Liver (tissue), 9 donors: ENCODE results near the gene NEK6. TPM values are rescaled to one million over a fixed set of nuclear protein-coding genes. Genes with fewer than 3 reads are reported as not detected.

Experiments used
- DNase-seq: peaks from one replicate; pipeline ENCODE4 v3.0.0-alpha.2; 2017; ENCODE audit warnings: low spot score
- H3K27ac ChIP-seq, 2 donors: one replicate each; pipeline ENCODE4 v1.7.0; 2013; ENCODE audit warnings: inconsistent platforms in 2 of 2, low read length in 2 of 2, control low read depth in 1 of 2, low read depth in 1 of 2, mild to moderate bottlenecking in 1 of 2
- H3K27me3 ChIP-seq, 4 donors: one replicate each; pipeline versions ENCODE4 v1.6.1 to v1.7.0; 2013; ENCODE audit warnings: low read length in 3 of 4, inconsistent platforms in 1 of 4, mild to moderate bottlenecking in 1 of 4, moderate library complexity in 1 of 4; ENCODE audit not compliant: control insufficient read depth in 4 of 4, insufficient read depth in 4 of 4
- H3K36me3 ChIP-seq, 4 donors: one replicate each; pipeline versions ENCODE4 v1.6.1 to v1.7.0; 2013; ENCODE audit warnings: low read length in 3 of 4, mild to moderate bottlenecking in 3 of 4, low read depth in 1 of 4, moderate library complexity in 1 of 4; ENCODE audit not compliant: control insufficient read depth in 4 of 4, insufficient read depth in 3 of 4
- H3K4me1 ChIP-seq, 4 donors: one replicate each; pipeline versions ENCODE4 v1.6.1 to v1.7.0; 2013; ENCODE audit warnings: low read length in 3 of 4, mild to moderate bottlenecking in 3 of 4, moderate library complexity in 1 of 4; ENCODE audit not compliant: control insufficient read depth in 4 of 4, insufficient read depth in 4 of 4
- H3K4me3 ChIP-seq, 3 donors: one replicate each; pipeline versions ENCODE4 v1.6.1 to v1.7.0; 2013; ENCODE audit warnings: low read length in 3 of 3, control low read depth in 1 of 3, low read depth in 1 of 3, mild to moderate bottlenecking in 1 of 3
- H3K9ac ChIP-seq, 2 donors: one replicate each; pipeline ENCODE4 v1.7.0; 2013; ENCODE audit warnings: low read length in 2 of 2, mild to moderate bottlenecking in 2 of 2, moderate library complexity in 2 of 2, control low read depth in 1 of 2, low read depth in 1 of 2
- H3K9me3 ChIP-seq, 4 donors: one replicate each; pipeline versions ENCODE4 v1.6.1 to v1.7.0; 2013; ENCODE audit warnings: low read length in 3 of 4; ENCODE audit not compliant: control insufficient read depth in 4 of 4
- ATF3 ChIP-seq: IDR thresholded peaks from 2 replicates; pipeline ENCODE4 v1.6.1; 2016; ENCODE audit warnings: antibody characterized with exemption
- CTCF ChIP-seq: fragments of 150-350 bp; IDR thresholded peaks from 2 replicates; pipeline ENCODE4 v1.5.1; 2017; ENCODE audit warnings: improper control_type of control experiment, low read depth, low read length; ENCODE audit not compliant: missing input control
- EGR1 ChIP-seq, 2 donors: IDR thresholded peaks; 2 replicates each; pipeline ENCODE4 v1.6.1; 2016 to 2018; ENCODE audit warnings: antibody characterized with exemption in 2 of 2, low read depth in 2 of 2
- FOXA1 ChIP-seq: IDR thresholded peaks from 2 replicates; pipeline ENCODE4 v1.6.1; 2016; ENCODE audit warnings: antibody characterized with exemption
- FOXA2 ChIP-seq: IDR thresholded peaks from 2 replicates; pipeline ENCODE4 v1.6.1; 2016; ENCODE audit warnings: antibody characterized with exemption
- GABPA ChIP-seq, 2 donors: IDR thresholded peaks in 1 of 2; conservative IDR thresholded peaks in 1 of 2; 2 replicates each; pipeline ENCODE4 v1.6.1; 2016; ENCODE audit warnings: antibody characterized with exemption in 2 of 2, mild to moderate bottlenecking in 1 of 2, moderate library complexity in 1 of 2
- HNF4A ChIP-seq, 2 donors: conservative IDR thresholded peaks; 2 replicates each; pipeline ENCODE4 v1.6.1; 2016; ENCODE audit warnings: antibody characterized with exemption in 2 of 2, mild to moderate bottlenecking in 2 of 2
- HNF4G ChIP-seq: IDR thresholded peaks from 2 replicates; pipeline ENCODE4 v1.6.1; 2016; ENCODE audit warnings: antibody characterized with exemption
- JUND ChIP-seq, 2 donors: IDR thresholded peaks; 2 replicates each; pipeline ENCODE4 v1.6.1; 2016; ENCODE audit warnings: antibody characterized with exemption in 2 of 2
- MAX ChIP-seq: IDR thresholded peaks from 2 replicates; pipeline ENCODE4 v1.6.1; 2016; ENCODE audit warnings: antibody characterized with exemption
- NR2F2 ChIP-seq: IDR thresholded peaks from 2 replicates; pipeline ENCODE4 v1.6.1; 2016; ENCODE audit warnings: antibody characterized with exemption
- RAD21 ChIP-seq, 2 donors: IDR thresholded peaks; 2 replicates each; pipeline ENCODE4 v1.6.1; 2016; ENCODE audit warnings: antibody characterized with exemption in 2 of 2, mild to moderate bottlenecking in 2 of 2
- REST ChIP-seq: IDR thresholded peaks from 2 replicates; pipeline ENCODE4 v1.6.1; 2016; ENCODE audit warnings: antibody characterized with exemption, mild to moderate bottlenecking
- RXRA ChIP-seq, 2 donors: IDR thresholded peaks; 2 replicates each; pipeline ENCODE4 v1.6.1; 2017 to 2018; ENCODE audit warnings: antibody characterized with exemption in 2 of 2, mild to moderate bottlenecking in 1 of 2
- SP1 ChIP-seq: IDR thresholded peaks from 2 replicates; pipeline ENCODE4 v1.6.1; 2018; ENCODE audit warnings: antibody characterized with exemption, mild to moderate bottlenecking
- TAF1 ChIP-seq: conservative IDR thresholded peaks from 2 replicates; pipeline ENCODE4 v1.6.1; 2016; ENCODE audit warnings: antibody characterized with exemption, mild to moderate bottlenecking
- YY1 ChIP-seq: IDR thresholded peaks from 2 replicates; pipeline ENCODE4 v1.6.1; 2016; ENCODE audit warnings: antibody characterized with exemption, mild to moderate bottlenecking
- ZBTB33 ChIP-seq: IDR thresholded peaks from 2 replicates; pipeline ENCODE4 v1.6.1; 2016; ENCODE audit warnings: antibody characterized with exemption
- WGBS: extraction: QIAGEN DNeasy Blood & Tissue Kit; methylation state at CpG from one replicate; pipeline ENCODE4 v1.1.7; 2013; 5-methylcytosine and 5-hydroxymethylcytosine counted together
- polyA plus RNA-seq, 2 donors: library from polyadenylated mRNA; stranded (reverse) in 1 of 2; unstranded in 1 of 2; fragments of 200-250 nt in 1 of 2; fragments of >200 nt in 1 of 2; fragmentation: Nextera tagmentation in 1 of 2; extraction: Ambion mirVana in 1 of 2; gene quantifications; one replicate each; pipeline versions ENCODE4 v1.2.1 to v1.2.3, GENCODE V29; 2013 to 2015
- total RNA-seq, 2 donors: library from RNA; depleted of rRNA; stranded (reverse); fragments of >200 nt; gene quantifications; one replicate each; pipeline ENCODE4 v1.2.3, GENCODE V29; 2014
- donor health status: healthy.
- donor health status: healthy.
- donor health status: healthy.
- donor health status: healthy.
- donor health status: healthy.

Gene NEK6
- total and polyA plus RNA-seq, 4 donors = 32.5 to 49.7 (median 42.5) TPM

- Histone ChIP-seq H3K9ac (no peak overlapping the region), H3K36me3 (peaks cover 4 to 75% (median 30%) of the 10 kb centered on the region in 4 donors), H3K4me3 (no peak overlapping the region), H3K9me3 (no peaks in the 10 kb centered on the region), H3K4me1 (peaks cover 0 to 17% (median 13%) of the 10 kb centered on the region in 4 donors), H3K27ac (no peak overlapping the region), H3K27me3 (no peaks in the 10 kb centered on the region)
- 93% methylated on average over 26 of the region's 26 CpGs for WGBS
- DNase-seq = no peak
- TF ChIP-seq HNF4G (no peak), EGR1 (IDR thresholded peaks at IDR 0.05; ENCODE audit: low read depth in 2 of 2) (no peak), ZBTB33 (no peak), YY1 (no peak), CTCF (no peak), SP1 (no peak), FOXA1 (no peak), REST (no peak), NR2F2 (no peak), GABPA (IDR thresholded peaks at IDR 0.05 in 1 of 2, conservative IDR thresholded peaks at IDR 0.05 in 1 of 2) (no peak), FOXA2 (no peak), MAX (no peak), RXRA (IDR thresholded peaks at IDR 0.05) (no peak), RAD21 (IDR thresholded peaks at IDR 0.05) (no peak), HNF4A (conservative IDR thresholded peaks at IDR 0.05) (no peak), ATF3 (no peak), JUND (IDR thresholded peaks at IDR 0.05) (no peak), TAF1 (no peak)
Measured at GRCh38 chr9:124347206-124347967, 89.6 kb downstream of the NEK6 start.
